SH-SY5Y (cell line): Measurements from ENCODE around the gene FOXG1.

Experiments
- GATA2 ChIP-seq: IDR thresholded peaks from 2 replicates; pipeline ENCODE4 v1.6.1; 2011; ENCODE audit warnings: mild to moderate bottlenecking, low read depth, low read length
- GATA3 ChIP-seq: IDR thresholded peaks from 2 replicates; pipeline ENCODE4 v1.6.1; 2011; ENCODE audit warnings: low read depth, mild to moderate bottlenecking, low read length, moderate library complexity

DNA sequence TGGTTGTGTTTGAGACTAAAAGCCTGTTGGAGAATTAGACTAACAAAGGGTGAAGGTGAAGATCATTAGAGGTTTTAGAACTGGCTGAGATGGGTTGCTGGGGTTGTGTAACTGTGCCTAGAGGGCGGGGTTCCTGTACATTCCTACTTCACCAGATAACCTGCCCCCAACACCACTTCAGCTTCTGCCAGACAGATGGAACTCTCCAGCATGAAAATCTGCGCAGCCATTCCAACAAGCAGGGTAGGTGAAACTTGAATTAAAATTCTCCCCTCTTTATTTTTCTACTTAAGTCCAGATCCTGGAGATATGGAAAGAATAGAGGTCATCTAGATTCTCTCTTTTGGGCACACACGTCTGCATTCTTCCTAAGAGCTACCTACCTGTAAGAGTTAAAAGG, 6.0 kb downstream of the FOXG1 start:
- TF ChIP-seq GATA2 (no peak), GATA3 (no peak)
